ENCODE measurements around the gene HNRNPA3. TPM values are rescaled to one million over a fixed set of nuclear protein-coding genes. Genes with fewer than 3 reads are reported as not detected.

HNRNPA3 gene
- polyA plus RNA-seq, 1 donor from 2014 or later, result 134 TPM

DNA sequence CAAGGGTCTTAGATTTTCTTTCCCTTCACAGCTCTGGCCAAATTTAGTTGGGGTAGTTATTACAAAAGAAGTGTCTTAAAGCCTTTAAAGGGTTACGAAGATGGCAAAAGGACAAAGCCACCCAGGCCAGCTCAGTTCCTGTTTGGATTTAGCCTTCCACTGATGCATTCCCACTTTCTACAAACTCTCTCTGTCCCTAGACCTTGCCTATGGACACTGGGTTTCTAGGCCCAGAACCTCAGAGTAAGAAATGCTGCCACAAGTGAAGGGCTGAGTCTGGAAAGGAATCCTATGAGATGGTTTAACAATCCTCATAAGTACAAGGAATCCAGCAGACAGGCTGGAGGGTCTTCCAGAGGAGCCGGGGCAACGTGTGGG, 38.6 kb downstream of the HNRNPA3 start:
- Histone ChIP-seq H3K4me3 (ENCODE audit: low read length) (no peak overlapping the region), H3K4me2 (ENCODE audit: low read length) (no peak overlapping the region), H2AFZ (ENCODE audit: low read depth, low read length) (no peak overlapping the region), H3K27me3 (ENCODE audit: insufficient read depth, low read depth, low read length) (no peaks in the 10 kb centered on the region), H3K79me2 (replicated peaks; ENCODE audit: insufficient read depth, low read length) (peaks cover 2% of the 10 kb centered on the region), H3K9me3 (ENCODE audit: low read length) (no peaks in the 10 kb centered on the region), H3K36me3 (ENCODE audit: insufficient read depth, low read length) (no peaks in the 10 kb centered on the region), H3K9me2 (ENCODE audit: insufficient read depth, low read length) (no peaks in the 10 kb centered on the region), H3K27ac (ENCODE audit: low read length) (no peak overlapping the region), H3K9ac (ENCODE audit: low read length) (no peak overlapping the region), H3F3A (ENCODE audit: insufficient read depth, low read length, poor library complexity, severe bottlenecking) (no peaks in the 10 kb centered on the region), H4K20me1 (ENCODE audit: insufficient read depth) (no peaks in the 10 kb centered on the region)
- TF ChIP-seq EP300 (conservative IDR thresholded peaks at IDR 0.05; ENCODE audit: poor library complexity, severe bottlenecking) (no peak), SMC3 (conservative IDR thresholded peaks at IDR 0.05; ENCODE audit: poor library complexity) (no peak), MXI1 (conservative IDR thresholded peaks at IDR 0.05; ENCODE audit: poor library complexity, severe bottlenecking) (no peak), EZH2 (IDR thresholded peaks at IDR 0.05; ENCODE audit: borderline replicate concordance, insufficient read depth, low read length, poor library complexity, severe bottlenecking) (no peak), POLR2AphosphoS5 (IDR thresholded peaks at IDR 0.05) (no peak)

DNA sequence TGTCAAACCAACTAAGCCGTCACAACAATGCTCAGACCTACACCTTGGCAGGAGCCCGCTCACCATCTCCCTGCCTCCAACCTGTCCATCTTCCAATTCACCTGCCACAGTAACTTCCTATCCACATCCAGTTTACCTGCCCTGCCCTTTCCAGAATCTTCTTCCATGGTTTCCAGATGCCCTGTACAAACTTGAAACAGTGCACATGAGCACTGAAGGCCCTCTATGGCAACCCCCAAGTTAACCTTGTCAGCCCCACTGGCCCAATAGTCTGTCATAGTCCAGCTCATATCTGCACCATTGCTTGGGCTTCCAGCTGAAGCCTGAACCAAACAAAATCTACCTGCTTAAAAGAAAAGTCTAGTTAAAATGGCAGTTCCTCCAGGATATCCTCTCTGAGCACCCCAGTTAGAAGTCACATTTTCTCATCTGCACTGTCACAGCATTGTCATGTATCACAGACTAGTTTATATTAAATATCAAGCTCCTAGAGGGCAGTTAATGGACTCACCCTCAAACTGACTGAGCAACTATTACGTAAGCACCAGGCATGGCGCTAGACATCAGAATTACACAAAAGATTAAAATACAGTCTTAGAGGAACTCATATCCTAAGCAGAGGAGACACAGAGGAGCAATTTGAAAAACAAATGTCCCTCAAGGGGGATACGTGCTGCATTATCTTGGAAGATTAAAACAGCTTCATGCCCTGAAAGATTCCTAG, 40.4 kb downstream of the HNRNPA3 start:
- no peaks in the 10 kb centered on the region for H3K9me3 ChIP-seq (ENCODE audit: low read length)
- H3K36me3 ChIP-seq (ENCODE audit: insufficient read depth, low read length), result no peaks in the 10 kb centered on the region
- no peaks in the 10 kb centered on the region for H3K27me3 ChIP-seq (ENCODE audit: insufficient read depth, low read depth, low read length)
- no peaks in the 10 kb centered on the region for H3F3A ChIP-seq (ENCODE audit: insufficient read depth, low read length, poor library complexity, severe bottlenecking)
- H4K20me1 ChIP-seq (ENCODE audit: insufficient read depth), result no peaks in the 10 kb centered on the region
- no peak overlapping the region for H3K4me2 ChIP-seq (ENCODE audit: low read length)
- H3K9ac ChIP-seq (ENCODE audit: low read length), result no peak overlapping the region
- peaks cover 5% of the 10 kb centered on the region for H3K79me2 ChIP-seq (replicated peaks; ENCODE audit: insufficient read depth, low read length)
- TF ChIP-seq RAD21 (conservative IDR thresholded peaks at IDR 0.05) (no peak), MXI1 (conservative IDR thresholded peaks at IDR 0.05; ENCODE audit: poor library complexity, severe bottlenecking) (no peak), SMC3 (conservative IDR thresholded peaks at IDR 0.05; ENCODE audit: poor library complexity) (no peak), EP300 (conservative IDR thresholded peaks at IDR 0.05; ENCODE audit: poor library complexity, severe bottlenecking) (no peak), POLR2AphosphoS5 (IDR thresholded peaks at IDR 0.05) (no peak), TAF1 (IDR thresholded peaks at IDR 0.05; ENCODE audit: low read depth) (no peak), EZH2 (IDR thresholded peaks at IDR 0.05; ENCODE audit: borderline replicate concordance, insufficient read depth, low read length, poor library complexity, severe bottlenecking) (no peak)
- TF ChIP-seq, protein P1, sequence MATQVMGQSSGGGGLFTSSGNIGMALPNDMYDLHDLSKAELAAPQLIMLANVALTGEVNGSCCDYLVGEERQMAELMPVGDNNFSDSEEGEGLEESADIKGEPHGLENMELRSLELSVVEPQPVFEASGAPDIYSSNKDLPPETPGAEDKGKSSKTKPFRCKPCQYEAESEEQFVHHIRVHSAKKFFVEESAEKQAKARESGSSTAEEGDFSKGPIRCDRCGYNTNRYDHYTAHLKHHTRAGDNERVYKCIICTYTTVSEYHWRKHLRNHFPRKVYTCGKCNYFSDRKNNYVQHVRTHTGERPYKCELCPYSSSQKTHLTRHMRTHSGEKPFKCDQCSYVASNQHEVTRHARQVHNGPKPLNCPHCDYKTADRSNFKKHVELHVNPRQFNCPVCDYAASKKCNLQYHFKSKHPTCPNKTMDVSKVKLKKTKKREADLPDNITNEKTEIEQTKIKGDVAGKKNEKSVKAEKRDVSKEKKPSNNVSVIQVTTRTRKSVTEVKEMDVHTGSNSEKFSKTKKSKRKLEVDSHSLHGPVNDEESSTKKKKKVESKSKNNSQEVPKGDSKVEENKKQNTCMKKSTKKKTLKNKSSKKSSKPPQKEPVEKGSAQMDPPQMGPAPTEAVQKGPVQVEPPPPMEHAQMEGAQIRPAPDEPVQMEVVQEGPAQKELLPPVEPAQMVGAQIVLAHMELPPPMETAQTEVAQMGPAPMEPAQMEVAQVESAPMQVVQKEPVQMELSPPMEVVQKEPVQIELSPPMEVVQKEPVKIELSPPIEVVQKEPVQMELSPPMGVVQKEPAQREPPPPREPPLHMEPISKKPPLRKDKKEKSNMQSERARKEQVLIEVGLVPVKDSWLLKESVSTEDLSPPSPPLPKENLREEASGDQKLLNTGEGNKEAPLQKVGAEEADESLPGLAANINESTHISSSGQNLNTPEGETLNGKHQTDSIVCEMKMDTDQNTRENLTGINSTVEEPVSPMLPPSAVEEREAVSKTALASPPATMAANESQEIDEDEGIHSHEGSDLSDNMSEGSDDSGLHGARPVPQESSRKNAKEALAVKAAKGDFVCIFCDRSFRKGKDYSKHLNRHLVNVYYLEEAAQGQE (IDR thresholded peaks at IDR 0.05; ENCODE audit: borderline replicate concordance), result no peak
- TF ChIP-seq, protein P2, sequence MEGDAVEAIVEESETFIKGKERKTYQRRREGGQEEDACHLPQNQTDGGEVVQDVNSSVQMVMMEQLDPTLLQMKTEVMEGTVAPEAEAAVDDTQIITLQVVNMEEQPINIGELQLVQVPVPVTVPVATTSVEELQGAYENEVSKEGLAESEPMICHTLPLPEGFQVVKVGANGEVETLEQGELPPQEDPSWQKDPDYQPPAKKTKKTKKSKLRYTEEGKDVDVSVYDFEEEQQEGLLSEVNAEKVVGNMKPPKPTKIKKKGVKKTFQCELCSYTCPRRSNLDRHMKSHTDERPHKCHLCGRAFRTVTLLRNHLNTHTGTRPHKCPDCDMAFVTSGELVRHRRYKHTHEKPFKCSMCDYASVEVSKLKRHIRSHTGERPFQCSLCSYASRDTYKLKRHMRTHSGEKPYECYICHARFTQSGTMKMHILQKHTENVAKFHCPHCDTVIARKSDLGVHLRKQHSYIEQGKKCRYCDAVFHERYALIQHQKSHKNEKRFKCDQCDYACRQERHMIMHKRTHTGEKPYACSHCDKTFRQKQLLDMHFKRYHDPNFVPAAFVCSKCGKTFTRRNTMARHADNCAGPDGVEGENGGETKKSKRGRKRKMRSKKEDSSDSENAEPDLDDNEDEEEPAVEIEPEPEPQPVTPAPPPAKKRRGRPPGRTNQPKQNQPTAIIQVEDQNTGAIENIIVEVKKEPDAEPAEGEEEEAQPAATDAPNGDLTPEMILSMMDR (IDR thresholded peaks at IDR 0.05; ENCODE audit: poor library complexity, severe bottlenecking), result no peak
- no peak overlapping the region for H2AFZ ChIP-seq (ENCODE audit: low read depth, low read length)
- H3K4me3 ChIP-seq (ENCODE audit: low read length), result no peak overlapping the region
- no peaks in the 10 kb centered on the region for H3K9me2 ChIP-seq (ENCODE audit: insufficient read depth, low read length)
- H3K27ac ChIP-seq (ENCODE audit: low read length), result no peak overlapping the region
